CD4-positive, alpha-beta T cell treated with Interleukin-15 for 1 hour (primary cell): Measurements from ENCODE around the gene MED10.

Experiments used
- DNase-seq: peaks from one replicate; pipeline ENCODE4 v3.0.0-alpha.2; 2020

Gene MED10

DNA sequence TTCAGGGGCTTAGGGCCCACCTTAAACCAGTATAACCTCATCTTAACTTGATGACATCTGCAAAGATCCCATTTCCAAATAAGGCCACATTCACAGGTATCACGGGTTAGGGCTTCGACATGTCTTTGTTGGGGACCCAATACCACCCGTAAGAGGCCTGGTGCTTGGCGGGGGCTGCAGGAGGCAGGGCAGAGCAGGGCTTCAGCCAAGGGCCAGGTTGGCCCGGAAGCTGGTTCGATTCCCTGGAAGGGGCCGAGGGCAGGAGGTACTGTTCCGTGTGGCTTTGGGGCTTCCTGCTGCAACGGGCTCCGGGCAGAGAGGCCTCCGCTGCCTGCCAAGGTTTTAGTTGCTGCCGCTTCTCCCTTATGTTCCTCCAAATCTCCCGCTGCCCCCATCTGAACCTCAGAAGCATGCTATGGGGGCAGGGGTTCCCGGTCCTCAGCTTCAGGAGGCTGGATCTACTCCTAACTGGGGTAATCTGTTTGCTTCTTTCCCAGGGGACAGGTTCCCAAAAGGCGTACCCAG, 29.8 kb downstream of the MED10 start:
- DNase-seq, result no peak

DNA sequence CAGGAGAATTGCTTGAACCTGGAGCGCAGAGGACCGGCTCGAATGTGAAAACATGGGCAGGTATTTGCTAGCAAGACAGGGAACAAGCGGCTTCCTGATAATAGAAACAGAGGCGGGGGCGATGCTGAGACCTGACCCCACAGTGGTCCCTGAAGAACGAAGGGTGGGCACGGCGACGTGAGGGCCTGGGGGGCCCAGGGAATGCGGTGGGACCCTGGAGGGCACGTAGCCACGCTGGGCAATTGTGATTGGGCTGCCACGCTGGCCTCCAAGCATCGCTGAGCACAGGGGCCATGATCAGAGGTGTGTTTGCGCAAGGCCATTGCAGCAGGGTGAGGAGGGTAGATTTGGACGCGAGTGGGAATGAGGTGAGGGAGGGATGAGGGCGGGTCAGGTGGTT, 30.7 kb downstream of the MED10 start:
- no peak for DNase-seq

DNA sequence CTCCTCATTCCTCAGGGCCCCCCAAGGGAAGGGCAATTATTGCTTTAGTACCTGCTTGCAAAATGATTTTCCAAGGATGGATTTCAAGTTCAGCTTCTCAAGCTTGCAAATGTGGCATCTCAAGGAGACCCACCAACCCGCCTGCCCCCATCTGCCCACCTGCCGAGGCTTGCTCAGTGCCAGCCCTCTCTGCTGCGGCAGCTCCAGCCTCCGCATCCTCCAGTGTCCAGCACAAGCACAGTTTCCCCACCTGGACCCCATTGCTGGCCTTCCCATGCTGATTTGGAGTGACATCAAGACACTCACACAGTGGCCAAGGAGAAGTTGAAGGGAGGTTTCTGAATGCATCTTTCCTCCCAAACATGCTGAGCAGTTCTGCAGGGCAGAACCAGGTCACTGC, 31.2 kb downstream of the MED10 start:
- DNase-seq, result no peak

DNA sequence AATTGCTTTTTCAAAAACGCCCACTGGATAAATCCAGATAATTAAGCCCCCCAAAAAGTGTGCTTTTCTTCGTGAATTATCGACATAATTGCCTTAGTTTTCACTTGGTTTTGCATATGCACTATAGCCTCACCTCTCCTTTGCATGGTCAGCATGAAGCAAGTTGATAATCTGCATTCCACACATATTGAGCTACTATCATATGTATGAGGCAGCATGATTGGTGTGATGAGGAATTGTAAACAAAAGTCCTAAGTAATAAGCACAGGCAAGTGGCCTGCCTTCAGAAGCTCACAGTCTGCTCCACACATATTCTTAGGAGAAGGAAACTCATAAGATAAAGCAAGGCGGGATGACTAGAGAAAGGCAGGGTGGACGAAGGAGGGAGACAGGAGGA, 33.8 kb downstream of the MED10 start:
- no peak for DNase-seq

DNA sequence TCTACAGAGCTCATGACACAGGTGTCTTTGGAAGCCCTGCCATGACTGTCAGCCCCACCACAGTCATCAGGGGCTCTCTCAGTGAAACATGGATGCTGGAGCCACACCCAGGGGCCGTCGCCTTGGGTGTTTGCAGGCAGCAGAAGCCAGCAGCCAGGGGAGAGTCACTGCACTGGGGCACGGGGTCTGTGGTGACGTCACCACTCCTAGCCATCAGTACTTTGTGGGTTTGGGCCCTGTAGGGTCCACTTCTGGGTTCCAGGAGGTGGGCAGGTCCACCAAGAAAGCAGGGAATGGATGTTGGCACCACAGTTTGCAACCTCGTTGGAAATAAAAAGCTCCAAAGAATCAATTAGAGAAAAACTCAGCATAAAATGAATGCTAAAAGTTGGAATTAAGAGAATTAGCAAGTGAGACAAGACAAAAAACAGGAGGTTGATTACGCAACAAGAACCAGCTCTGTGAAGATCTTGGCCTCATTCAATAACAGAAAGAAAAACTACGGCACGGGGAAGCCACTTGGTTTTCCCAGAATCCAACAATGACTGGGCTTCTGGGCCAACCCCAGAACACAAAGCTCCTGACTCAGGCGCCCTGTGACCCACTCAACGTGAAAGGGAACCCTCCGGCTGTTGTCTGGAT, 34.3 kb downstream of the MED10 start:
- no peak for DNase-seq

DNA sequence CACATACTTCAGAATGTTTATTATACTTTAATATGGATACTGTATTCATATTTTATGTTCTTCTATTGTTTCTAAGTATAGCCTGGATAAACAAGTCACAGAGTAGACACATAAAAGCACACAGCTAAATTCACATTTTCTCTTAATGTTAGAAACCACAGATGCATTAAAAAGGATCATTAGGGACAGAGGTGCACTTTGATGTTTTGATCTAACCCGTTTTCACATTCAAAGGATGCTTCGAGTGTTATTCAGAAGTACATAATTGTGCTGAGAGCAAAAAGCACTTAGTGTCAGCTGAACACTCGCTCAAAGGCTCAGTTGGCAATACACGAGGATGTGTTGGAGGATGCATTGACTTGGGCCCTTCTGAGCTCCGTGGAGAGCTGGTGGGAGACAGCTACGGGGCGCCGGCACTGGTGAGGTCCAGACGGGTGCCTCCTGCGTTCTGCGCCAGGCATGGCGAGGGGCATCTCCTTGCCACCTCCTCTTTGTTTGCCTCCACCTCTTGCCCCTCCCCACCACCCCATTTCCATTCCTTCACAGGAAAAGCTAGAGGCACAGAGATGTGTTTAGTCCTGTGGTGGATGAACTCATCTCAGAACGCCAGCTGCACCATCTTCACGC, 35.5 kb downstream of the MED10 start:
- no peak for DNase-seq

DNA sequence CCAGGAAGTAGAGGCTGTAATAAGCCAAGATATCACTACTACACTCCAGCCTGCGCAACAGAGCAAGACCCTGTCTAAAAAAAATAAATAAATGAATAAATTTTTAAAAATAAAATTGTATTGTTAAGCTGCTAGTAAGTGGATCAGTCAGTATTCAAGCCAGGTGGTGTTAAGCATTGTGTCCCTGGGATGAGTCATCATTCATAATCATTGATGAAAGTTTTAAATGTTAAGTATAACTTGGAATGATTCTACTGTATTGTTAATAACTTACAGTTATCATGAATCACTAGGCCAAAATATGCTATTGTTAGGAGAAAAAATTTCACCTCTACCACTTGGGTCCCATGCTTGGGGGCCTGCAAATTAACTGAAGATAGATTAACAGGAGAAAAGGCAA, 38.2 kb downstream of the MED10 start:
- no peak for DNase-seq

DNA sequence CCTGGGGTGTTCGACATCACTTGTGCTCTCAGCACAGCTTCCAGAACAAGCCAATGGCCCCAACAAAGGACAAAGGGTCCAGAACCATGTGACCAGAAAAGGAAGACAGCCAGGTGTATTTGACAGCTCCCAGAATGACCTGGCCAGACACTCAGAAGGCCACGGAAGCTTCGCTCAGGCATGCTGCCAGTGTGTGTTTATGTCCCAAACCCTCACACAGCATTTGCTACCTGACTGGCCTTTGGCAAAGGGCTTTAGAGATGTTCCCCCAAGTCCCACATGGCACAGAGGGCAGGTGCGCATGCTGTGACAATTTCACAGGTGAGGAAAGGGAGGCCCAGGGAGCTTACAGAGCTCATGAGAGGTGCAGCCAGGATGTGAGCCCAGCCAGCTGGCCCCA, 39.5 kb downstream of the MED10 start:
- DNase-seq, result no peak

DNA sequence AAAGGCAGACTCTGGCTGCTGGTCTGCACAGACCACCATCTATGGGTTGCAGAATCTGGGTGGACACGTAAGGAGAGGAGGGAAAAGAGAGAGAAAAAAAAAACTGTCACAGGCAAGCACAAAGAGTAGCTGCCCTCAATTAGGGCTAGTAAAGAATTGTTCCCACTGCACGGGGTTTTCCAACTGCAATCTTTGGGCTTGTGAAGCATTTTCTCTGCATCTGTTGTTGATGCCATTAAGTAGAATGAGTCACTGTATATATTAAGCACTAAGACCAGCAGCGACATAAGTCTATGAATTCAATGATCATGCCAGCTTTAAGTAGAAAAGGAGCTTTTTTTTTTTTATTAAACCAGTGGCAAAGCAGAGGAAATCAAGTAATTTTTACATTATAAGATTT, 40.2 kb downstream of the MED10 start:
- no peak for DNase-seq

DNA sequence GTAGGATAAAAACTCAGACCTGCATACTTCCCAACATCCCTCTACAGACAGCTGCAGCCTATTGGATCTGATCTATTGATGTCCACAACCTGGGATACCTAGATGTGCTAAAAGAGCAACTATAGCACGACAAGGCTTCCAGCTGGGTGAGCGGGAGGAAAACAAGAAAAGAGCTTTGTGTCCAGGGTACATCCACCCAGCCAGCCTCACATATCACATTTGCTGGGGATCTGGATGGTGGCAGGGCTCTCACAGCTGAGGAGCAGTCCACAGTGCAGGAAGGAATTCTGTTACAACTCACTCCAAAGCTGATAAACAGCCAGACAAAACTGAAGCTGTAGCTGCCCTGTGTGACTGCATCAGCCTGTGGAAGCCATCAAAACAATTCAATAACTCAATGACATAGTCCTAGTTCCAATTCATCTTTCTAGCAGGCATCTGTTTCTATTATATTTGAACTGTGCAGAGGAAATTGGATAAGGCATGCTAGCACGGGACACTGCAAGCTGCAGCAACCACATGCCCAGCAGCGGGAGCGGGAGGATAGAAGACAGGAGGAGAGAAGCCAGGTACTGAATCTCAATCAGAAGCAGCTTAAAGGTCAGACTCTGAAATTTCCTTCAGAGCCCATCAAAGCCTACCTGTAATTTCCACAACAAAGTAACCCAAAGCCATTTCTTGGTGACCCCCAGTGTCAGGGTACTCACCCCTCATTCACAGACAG, 45.0 kb downstream of the MED10 start:
- DNase-seq, result no peak

DNA sequence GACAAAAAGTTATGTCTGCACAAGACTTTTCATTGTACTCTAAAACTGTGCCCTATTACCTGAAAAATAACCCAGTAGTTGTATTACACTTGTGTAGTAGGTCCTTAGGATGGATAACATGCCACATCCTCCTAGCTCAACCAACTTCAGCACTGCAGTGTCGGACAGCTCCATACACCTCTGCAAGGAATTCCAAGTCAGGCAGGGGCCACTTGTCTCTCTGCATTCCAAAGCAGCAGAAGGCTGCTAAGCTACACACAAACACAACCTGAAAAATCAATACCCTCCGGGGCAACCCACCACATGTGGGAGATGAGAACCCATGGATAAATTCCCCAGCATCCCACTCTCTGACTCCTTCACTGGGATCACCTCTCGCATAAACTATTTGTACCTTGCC, 50.2 kb downstream of the MED10 start:
- DNase-seq, result no peak

DNA sequence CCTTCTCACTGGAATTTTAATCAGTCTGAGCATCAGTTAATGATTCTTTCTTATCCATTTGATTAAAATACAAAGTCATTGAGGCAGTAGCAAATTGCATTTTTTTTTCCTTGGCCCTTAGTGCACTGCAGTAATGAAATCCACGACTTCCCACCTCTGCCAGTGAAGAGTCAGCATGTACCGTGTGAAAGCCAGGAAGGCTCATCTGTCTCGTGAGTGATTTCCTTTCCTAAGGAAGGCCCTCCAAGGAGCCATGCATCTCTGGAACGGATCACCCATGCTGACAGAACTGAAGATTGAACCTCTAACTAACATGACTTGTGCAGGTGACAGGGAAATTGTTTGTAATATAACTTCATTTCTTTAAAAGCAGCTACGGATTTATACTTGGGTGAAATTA, 51.6 kb downstream of the MED10 start:
- DNase-seq, result no peak

DNA sequence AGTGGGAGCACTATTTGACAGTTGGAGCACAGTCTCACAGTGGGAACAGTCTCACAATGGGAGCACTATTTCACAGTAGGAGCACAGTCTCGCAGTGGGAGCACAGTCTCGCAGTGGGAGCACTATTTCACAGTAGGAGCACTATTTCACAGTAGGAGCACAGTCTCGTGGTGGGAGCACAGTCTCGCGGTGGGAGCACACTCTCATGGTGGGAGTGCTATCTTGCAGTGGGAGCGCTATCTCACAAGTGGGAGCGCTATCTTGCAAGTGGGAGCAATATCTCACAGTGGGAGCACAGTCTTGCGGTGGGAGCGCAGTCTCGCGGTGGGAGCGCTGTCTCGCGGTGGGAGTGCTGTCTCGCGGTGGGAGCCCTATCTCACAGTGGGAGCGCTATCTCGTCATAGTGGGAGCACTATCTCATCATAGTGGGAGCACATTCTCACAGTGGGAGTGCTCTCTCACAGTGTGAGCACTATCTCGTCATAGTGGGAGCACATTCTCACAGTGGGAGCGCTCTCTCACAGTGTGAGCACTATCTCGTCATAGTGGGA, 56.1 kb downstream of the MED10 start:
- no peak for DNase-seq
